H1 (cell line): ENCODE data around the gene DDI2. TPM values are rescaled to one million over a fixed set of nuclear protein-coding genes. Genes with fewer than 3 reads are reported as not detected.

Source experiments
- CTCF ChIA-PET: fragments of 300-600 bp; sonication (Branson Sonifier 250); formaldehyde crosslinking; loops from one replicate; lab custom pipeline; 2021; ENCODE audit not compliant: partially characterized antibody; lab: Charles Lee
- POLR2A ChIA-PET: fragments of 300-600 bp; sonication (Branson Sonifier 250); formaldehyde crosslinking; loops from one replicate; lab custom pipeline; 2021; ENCODE audit warnings: inconsistent platforms; ENCODE audit not compliant: partially characterized antibody; lab: Charles Lee
- DNase-seq, 2 experiments: peaks; one replicate each; pipeline versions ENCODE4 v3.0.0 to v3.0.0-alpha.2; 2010 to 2022; ENCODE audit warnings: low spot score in 2 of 2, low read depth in 1 of 2, mixed read lengths in 1 of 2
- FAIRE-seq: peaks from 2 replicates; lab custom pipeline; 2011; peaks lifted over from hg19 to GRCh38; lab: Jason Lieb, UNC
- H2AFZ ChIP-seq: 2 replicates; pipeline ENCODE4 v1.8.1; 2012; ENCODE audit warnings: low read length, inconsistent platforms
- H2AK5ac ChIP-seq: 2 replicates; pipeline ENCODE4 v1.6.1; 2013; ENCODE audit warnings: low read depth, low read length
- H2BK120ac ChIP-seq: replicated peaks from 2 replicates; pipeline ENCODE3; 2013; ENCODE audit warnings: low read depth, low read length, inconsistent platforms
- H2BK12ac ChIP-seq: 2 replicates; pipeline ENCODE4 v1.6.1; 2013; ENCODE audit warnings: low read depth, low read length
- H2BK15ac ChIP-seq: 2 replicates; pipeline ENCODE4 v1.6.1; 2013; ENCODE audit warnings: low read length
- H2BK20ac ChIP-seq: 2 replicates; pipeline ENCODE4 v1.6.1; 2013; ENCODE audit warnings: low read length
- H2BK5ac ChIP-seq: 2 replicates; pipeline ENCODE4 v1.6.1; 2013; ENCODE audit warnings: low read depth, low read length
- H3K14ac ChIP-seq: 2 replicates; pipeline ENCODE4 v1.6.1; 2013; ENCODE audit warnings: inconsistent platforms; ENCODE audit not compliant: insufficient read length
- H3K18ac ChIP-seq: 2 replicates; pipeline ENCODE4 v1.6.1; 2013; ENCODE audit warnings: low read length; ENCODE audit errors: extremely low read depth
- H3K23ac ChIP-seq: 2 replicates; pipeline ENCODE4 v1.6.1; 2013; ENCODE audit warnings: inconsistent platforms; ENCODE audit not compliant: insufficient read length
- H3K23me2 ChIP-seq: 2 replicates; pipeline ENCODE4 v1.6.1; 2013; ENCODE audit warnings: low read depth, low read length
- H3K27ac ChIP-seq: 2 replicates; pipeline ENCODE4 v1.6.1; 2011; ENCODE audit warnings: low read depth, low read length, inconsistent platforms
- H3K27me3 ChIP-seq, 4 experiments: replicated peaks in 1 of 4; 1 replicate in 1 of 4; 2 replicates in 3 of 4; pipeline versions ENCODE4 v1.6.1 to v1.8.1; 2011 to 2013; ENCODE audit warnings: low read length in 3 of 4, mild to moderate bottlenecking in 3 of 4, inconsistent platforms in 2 of 4, mixed read lengths in 2 of 4, moderate library complexity in 1 of 4; ENCODE audit not compliant: control insufficient read depth in 3 of 4, insufficient read depth in 3 of 4; ENCODE audit errors: extremely low read depth in 1 of 4
- H3K36me3 ChIP-seq, 4 experiments: 2 replicates each; pipeline versions ENCODE4 v1.6.1 to v1.8.1; 2011 to 2013; ENCODE audit warnings: mild to moderate bottlenecking in 4 of 4, low read length in 3 of 4, moderate library complexity in 2 of 4, control low read depth in 1 of 4, inconsistent platforms in 1 of 4; ENCODE audit not compliant: insufficient read depth in 4 of 4, control insufficient read depth in 2 of 4
- H3K4ac ChIP-seq: replicated peaks from 2 replicates; pipeline ENCODE3; 2013; ENCODE audit warnings: low read length, low read depth, mixed read lengths, inconsistent platforms; ENCODE audit not compliant: insufficient read length
- H3K4me1 ChIP-seq, 4 experiments: replicated peaks in 1 of 4; 1 replicate in 1 of 4; 2 replicates in 3 of 4; pipeline versions ENCODE4 v1.6.1 to v1.8.1; 2011 to 2013; ENCODE audit warnings: low read length in 3 of 4, inconsistent platforms in 2 of 4, mixed read lengths in 1 of 4; ENCODE audit not compliant: insufficient read depth in 4 of 4, control insufficient read depth in 3 of 4
- H3K4me2 ChIP-seq, 2 experiments: 2 replicates each; pipeline versions ENCODE4 v1.6.1 to v1.8.1; 2011 to 2013; ENCODE audit warnings: low read depth in 2 of 2, low read length in 2 of 2, control low read depth in 1 of 2, inconsistent platforms in 1 of 2, mild to moderate bottlenecking in 1 of 2; ENCODE audit not compliant: insufficient read depth in 1 of 2
- H3K4me3 ChIP-seq, 4 experiments: fragments of 200-600, 300-600 bp in 1 of 4; sonication (generic), shearing (Covaris generic), sonication (Bioruptor Twin) in 1 of 4; 2 replicates each; pipeline versions ENCODE4 v1.5.1 to v1.8.1; 2011 to 2016; ENCODE audit warnings: low read length in 4 of 4, low read depth in 3 of 4, control low read depth in 2 of 4, inconsistent platforms in 2 of 4, mild to moderate bottlenecking in 2 of 4, mixed read lengths in 1 of 4, moderate library complexity in 1 of 4; ENCODE audit not compliant: insufficient read depth in 2 of 4; ENCODE audit errors: extremely low read depth in 1 of 4
- H3K56ac ChIP-seq: replicated peaks from 2 replicates; pipeline ENCODE3; 2013; ENCODE audit warnings: low read depth, mild to moderate bottlenecking, mixed read lengths, low read length, inconsistent platforms; ENCODE audit not compliant: insufficient read length
- H3K79me1 ChIP-seq: 2 replicates; pipeline ENCODE4 v1.6.1; 2013; ENCODE audit warnings: low read depth, low read length, control low read depth
- H3K79me2 ChIP-seq, 2 experiments: 2 replicates each; pipeline versions ENCODE4 v1.6.1 to v1.8.1; 2012 to 2013; ENCODE audit warnings: low read length in 2 of 2, mild to moderate bottlenecking in 2 of 2, inconsistent platforms in 1 of 2; ENCODE audit not compliant: insufficient read depth in 2 of 2, control insufficient read depth in 1 of 2
- H3K9ac ChIP-seq, 4 experiments: replicated peaks in 1 of 4; 1 replicate in 1 of 4; 2 replicates in 3 of 4; pipeline versions ENCODE4 v1.6.1 to v1.8.1; 2011 to 2013; ENCODE audit warnings: low read depth in 3 of 4, low read length in 3 of 4, control low read depth in 2 of 4, mild to moderate bottlenecking in 2 of 4, moderate library complexity in 2 of 4, inconsistent platforms in 1 of 4; ENCODE audit errors: extremely low read depth in 1 of 4
- H3K9me3 ChIP-seq, 2 experiments: 2 replicates each; pipeline versions ENCODE4 v1.6.1 to v1.8.1; 2012 to 2013; ENCODE audit warnings: mild to moderate bottlenecking in 2 of 2, moderate library complexity in 2 of 2, control low read depth in 1 of 2, inconsistent platforms in 1 of 2, low read depth in 1 of 2, low read length in 1 of 2, mixed read lengths in 1 of 2; ENCODE audit not compliant: insufficient read depth in 2 of 2
- H4K20me1 ChIP-seq, 2 experiments: replicated peaks in 1 of 2; 2 replicates each; pipeline versions ENCODE3 to v1.8.1; 2011 to 2013; ENCODE audit warnings: inconsistent platforms in 2 of 2, low read length in 2 of 2, mild to moderate bottlenecking in 1 of 2; ENCODE audit not compliant: insufficient read depth in 2 of 2, control insufficient read depth in 1 of 2
- H4K5ac ChIP-seq: 2 replicates; pipeline ENCODE4 v1.6.1; 2013; ENCODE audit warnings: low read length, low read depth, mixed read lengths, inconsistent platforms; ENCODE audit not compliant: insufficient read length
- H4K8ac ChIP-seq: 2 replicates; pipeline ENCODE4 v1.8.0; 2013; ENCODE audit warnings: mild to moderate bottlenecking, moderate library complexity, low read length, inconsistent platforms; ENCODE audit not compliant: insufficient read depth; ENCODE audit errors: extremely low read depth
- H4K91ac ChIP-seq: replicated peaks from 2 replicates; pipeline ENCODE3; 2013; ENCODE audit warnings: low read length, mixed read lengths, inconsistent platforms; ENCODE audit not compliant: insufficient read length
- BACH1 ChIP-seq: IDR thresholded peaks from 2 replicates; pipeline ENCODE4 v1.6.1; 2012; ENCODE audit warnings: low read length, improper control_type of control experiment
- CHD1 ChIP-seq: IDR thresholded peaks from 2 replicates; pipeline ENCODE4 v1.6.1; 2012; ENCODE audit warnings: low read depth, low read length, improper control_type of control experiment
- CTBP2 ChIP-seq: IDR thresholded peaks from 2 replicates; pipeline ENCODE4 v1.7.0; 2011; ENCODE audit warnings: borderline replicate concordance, mild to moderate bottlenecking, moderate library complexity, mixed read lengths, low read length; ENCODE audit not compliant: insufficient read depth, insufficient read length
- EGR1 ChIP-seq: IDR thresholded peaks from 2 replicates; pipeline ENCODE4 v1.6.1; 2011; ENCODE audit warnings: low read depth, low read length, borderline replicate concordance
- EZH2 ChIP-seq: fragments of 200-600 bp; sonication (generic); IDR thresholded peaks from 2 replicates; pipeline ENCODE4 v1.7.1; 2012; ENCODE audit warnings: low read depth, mild to moderate bottlenecking, moderate library complexity, low read length, inconsistent platforms; ENCODE audit not compliant: severe bottlenecking
- GTF2F1 ChIP-seq: IDR thresholded peaks from 2 replicates; pipeline ENCODE4 v1.6.1; 2012; ENCODE audit warnings: low read depth, low read length, improper control_type of control experiment, borderline replicate concordance
- JUND ChIP-seq: IDR thresholded peaks from 2 replicates; pipeline ENCODE4 v1.6.1; 2011; ENCODE audit warnings: mild to moderate bottlenecking, improper control_type of control experiment, low read length
- KDM4A ChIP-seq: IDR thresholded peaks from one replicate; pipeline ENCODE4 v1.7.1; 2012; ENCODE audit warnings: low read depth, mild to moderate bottlenecking, moderate library complexity, low read length, inconsistent platforms; ENCODE audit not compliant: severe bottlenecking
- NANOG ChIP-seq: IDR thresholded peaks from 2 replicates; pipeline ENCODE4 v1.6.1; 2011; ENCODE audit warnings: low read length, low read depth, mild to moderate bottlenecking, inconsistent platforms; ENCODE audit not compliant: insufficient read depth, poor library complexity, severe bottlenecking
- RBBP5 ChIP-seq: IDR thresholded peaks from 2 replicates; pipeline ENCODE4 v1.7.1; 2012; ENCODE audit warnings: low read depth, mild to moderate bottlenecking, inconsistent platforms, low read length, moderate library complexity, borderline replicate concordance
- RXRA ChIP-seq: IDR thresholded peaks from 2 replicates; pipeline ENCODE4 v1.6.1; 2011; ENCODE audit warnings: low read depth, mild to moderate bottlenecking, low read length, moderate library complexity; ENCODE audit not compliant: insufficient read depth
- SIRT6 ChIP-seq: IDR thresholded peaks from one replicate; pipeline ENCODE4 v1.7.1; 2012; ENCODE audit warnings: low read length, inconsistent platforms
- SIX5 ChIP-seq: IDR thresholded peaks from 2 replicates; pipeline ENCODE4 v1.6.1; 2011; ENCODE audit warnings: mild to moderate bottlenecking, low read depth, low read length
- SUZ12 ChIP-seq: fragments of 200-600 bp; sonication (generic); IDR thresholded peaks from 2 replicates; pipeline ENCODE4 v1.6.1; 2012; ENCODE audit warnings: mild to moderate bottlenecking, inconsistent platforms, low read length, moderate library complexity, mixed read lengths
- WGBS, 2 experiments: shearing (Covaris generic) in 1 of 2; methylation state at CpG; one replicate each; pipeline versions ENCODE4 v1.1.6 to v1.1.7; 2013 to 2015; ENCODE audit warnings: low lambda C conversion rate in 2 of 2, mixed read lengths in 2 of 2, inconsistent platforms in 1 of 2, low coverage in 1 of 2, missing lambda C conversion rate in 1 of 2; ENCODE audit not compliant: insufficient replicate concordance in 2 of 2, insufficient coverage in 1 of 2, insufficient read length in 1 of 2; ENCODE audit errors: extremely low coverage in 1 of 2, missing lambda C conversion rate in 1 of 2; 5-methylcytosine and 5-hydroxymethylcytosine counted together
- polyA plus RNA-seq, 7 experiments: library from polyadenylated mRNA; depleted of rRNA in 3 of 7; stranded (reverse) in 5 of 7; unstranded in 2 of 7; fragments of >200 nt in 5 of 7; fragments of 200-250 nt in 2 of 7; gene quantifications; 1 replicate in 5 of 7; 2 replicates in 1 of 7; 4 replicates in 1 of 7; pipeline versions ENCODE4 v1.2.1 to v1.2.3, GENCODE V29; 2011 to 2013; ENCODE audit warnings: missing spikeins in 2 of 7, mixed read lengths in 2 of 7
- total RNA-seq: library from RNA; stranded (reverse); fragmentation: NEBNext Ultra II Directional; extraction: Animal tissue kit (Norgen Biotek cat#: 25700); gene quantifications from 2 replicates; pipeline ENCODE4 v1.2.1, GENCODE V29; 2021

Gene DDI2
- total and polyA plus RNA-seq, 2 of the 8 experiments (the other 6 are each of a cell fraction or from before 2014, with no cell fraction given): 7.7 to 38.3 TPM

DNA sequence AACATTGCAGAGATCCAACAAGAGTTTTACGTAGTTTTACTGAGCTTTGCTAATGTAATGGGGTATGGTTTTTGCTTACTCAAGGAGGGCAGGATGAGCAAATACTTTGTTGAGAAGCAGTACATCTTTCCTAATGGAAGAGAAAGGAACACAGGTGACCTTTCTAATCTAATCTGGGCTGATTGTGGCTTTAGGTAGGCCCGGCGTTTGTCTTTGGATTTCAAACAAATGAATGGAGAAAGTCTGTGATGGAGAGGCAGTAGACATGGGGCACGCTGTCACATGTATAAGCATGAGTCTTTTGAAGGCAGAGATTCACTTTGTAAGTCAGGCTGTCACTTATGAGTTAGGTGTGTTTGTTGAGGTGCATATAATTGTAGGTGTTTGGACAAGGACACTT lies 68.6 kb downstream of the DDI2 start:
- no peak for FAIRE-seq
- Histone ChIP-seq H4K91ac (no peak overlapping the region), H2BK120ac (no peak overlapping the region), H3K9me3 (no peaks in the 10 kb centered on the region), H3K18ac (no peak overlapping the region), H2AK5ac (no peak overlapping the region), H3K4me3 (0 out of 8 replicates have a peak overlapping the region, but pooled peaks of 1 of the 4 experiments have one; percentile 74), H4K5ac (no peak overlapping the region), H3K14ac (no peak overlapping the region), H3K36me3 (no peaks in the 10 kb centered on the region), H3K23me2 (peaks cover 2% of the 10 kb centered on the region; the same call in 1 of the 2 replicates), H2BK5ac (0 out of 2 replicates have a peak overlapping the region, but pooled peaks have one; percentile 16), H2BK15ac (no peak overlapping the region), H3K23ac (no peak overlapping the region), H3K4ac (no peak overlapping the region), H4K8ac (no peak overlapping the region), H3K27me3 (no peaks in the 10 kb centered on the region), H2BK12ac (no peak overlapping the region), H3K79me1 (peaks cover 3% of the 10 kb centered on the region), H3K27ac (no peak overlapping the region), H3K56ac (peak overlapping the region; percentile 47), H2AFZ (no peak overlapping the region), H4K20me1 (peaks cover 0 to 5% of the 10 kb centered on the region in 2 experiments), H3K79me2 (peaks cover 6 to 37% of the 10 kb centered on the region in 2 experiments), H3K4me2 (peak overlapping the region; percentile 2 to 56; a peak in 1 of 4 replicates), H3K4me1 (peaks cover 0 to 3% (median 0%) of the 10 kb centered on the region in 4 experiments; a peak in 2 of 7 replicates), H2BK20ac (no peak overlapping the region), H3K9ac (no peak overlapping the region)
- DNase-seq: no peak
- ChIA-PET POLR2A (interaction anchor here (0.7 to 2.6 kb wide), 3 partner anchors 15 to 73 kb away, joined by 3 to 7 read pairs (median 5); partner anchors contain the start of gene FBLIM1), CTCF (interaction anchor here (1.0 kb wide), 1 partner anchor 55 kb away, joined by 3 read pairs; no protein-coding TSS in a partner anchor)
- 94% methylated on average over 4 of the region's 4 CpGs; no CpG with 5 or more reads in 1 of the 2 experiments for WGBS, 2 experiments
- TF ChIP-seq EGR1 (no peak), NANOG (no peak), SIRT6 (no peak), RXRA (no peak), KDM4A (no peak), CHD1 (no peak), RBBP5 (no peak), JUND (no peak), GTF2F1 (no peak), CTBP2 (no peak), SIX5 (no peak), BACH1 (no peak), SUZ12 (no peak), EZH2 (no peak)
